Activated CD4-positive, alpha-beta T cell treated with anti-CD3 and anti-CD28 coated beads, Interleukin-2, Interleukin-4, amounts not matched to agents 100 ng/mL and 50 ng/mL, durations not matched to agents 16 hours and 8 hours (primary cell): ENCODE measurements around the gene DENND2D.

Experiments
- DNase-seq: peaks from one replicate; pipeline ENCODE4 v3.0.0-alpha.2; 2020; ENCODE audit warnings: low spot score

DENND2D gene

GRCh38 chr1:111175349-111175748 lies 25.1 kb downstream of the DENND2D start:
- no peak for DNase-seq

- DNase-seq: no peak
Observed at GRCh38 chr1:111174070-111174469, 26.4 kb downstream of the DENND2D start.

- DNase-seq: no peak
Observed at GRCh38 chr1:111172463-111172862, 28.0 kb downstream of the DENND2D start.

DNA sequence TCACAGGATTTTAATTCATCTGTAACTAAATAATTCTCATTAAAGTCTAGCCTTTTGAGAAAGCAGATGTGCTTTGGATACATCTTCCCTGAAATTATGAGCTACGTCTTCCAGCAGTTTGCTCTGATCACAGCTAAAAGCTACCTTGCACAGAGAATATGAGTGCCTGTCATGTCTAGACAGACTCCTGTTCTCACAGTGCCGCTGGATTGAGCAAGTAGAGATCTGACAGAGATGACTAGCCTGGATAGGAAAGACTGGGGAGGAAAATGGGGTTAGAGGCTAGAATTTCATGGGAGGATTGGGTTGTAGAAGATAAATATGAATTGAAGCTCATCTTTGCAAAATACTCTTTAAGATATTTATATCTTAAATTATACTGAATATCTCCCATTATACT lies 36.3 kb downstream of the DENND2D start:
- no peak for DNase-seq

GRCh38 chr1:111163363-111163762 lies 37.1 kb downstream of the DENND2D start:
- DNase-seq: no peak

GRCh38 chr1:111162488-111162880 lies 38.0 kb downstream of the DENND2D start:
- DNase-seq: no peak

GRCh38 chr1:111161843-111162487 lies 38.5 kb downstream of the DENND2D start:
- no peak for DNase-seq

- DNase-seq: no peak
Observed at GRCh38 chr1:111157431-111157830, 43.0 kb downstream of the DENND2D start.

DNA sequence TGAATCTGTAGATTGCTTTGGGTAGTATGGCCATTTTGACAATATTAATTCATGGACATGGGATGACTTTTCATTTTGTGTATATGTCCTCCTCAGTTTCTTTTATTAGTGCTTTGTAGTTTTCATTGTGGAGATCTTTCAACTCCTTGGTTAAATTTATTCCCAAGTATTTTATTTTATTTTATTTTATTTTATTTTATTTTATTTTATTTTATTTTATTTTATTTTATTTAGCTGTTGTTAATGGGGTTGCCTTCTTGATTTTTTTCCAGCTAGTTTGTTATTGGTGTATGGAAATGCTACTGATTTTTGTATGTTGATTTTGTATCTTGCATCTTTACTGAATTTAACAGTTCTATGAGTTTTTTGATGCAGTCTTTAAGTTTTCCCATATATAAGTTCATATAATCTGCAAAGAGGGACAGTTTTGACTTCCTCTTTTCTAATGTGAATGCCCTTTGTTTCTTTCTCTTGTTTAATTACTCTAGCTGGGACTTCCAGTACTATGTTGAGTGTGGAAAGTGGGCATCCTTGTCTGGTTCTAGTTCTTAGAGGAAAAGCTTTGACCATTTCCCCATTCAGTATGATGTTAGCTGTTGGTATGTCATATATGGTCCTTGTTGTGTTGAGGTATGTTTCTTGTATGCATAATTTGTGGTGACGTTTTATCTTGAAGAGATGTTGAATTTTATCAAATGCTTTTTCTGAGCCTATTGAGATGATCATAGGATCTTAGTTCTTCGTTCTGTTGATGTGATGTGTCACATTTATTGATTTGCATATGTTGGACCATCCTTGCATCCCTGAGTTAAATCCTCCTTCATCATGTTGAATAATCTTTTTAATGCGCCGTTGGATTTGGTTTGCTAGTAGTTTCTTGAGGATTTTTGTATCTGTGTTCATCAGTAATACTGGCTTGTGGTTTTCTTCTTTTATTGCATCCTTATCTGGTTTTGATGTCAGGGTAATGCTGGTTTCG lies 46.1 kb downstream of the DENND2D start:
- no peak for DNase-seq

GRCh38 chr1:111151838-111152237 lies 48.6 kb downstream of the DENND2D start:
- DNase-seq: no peak

GRCh38 chr1:111148376-111148881 lies 52.0 kb downstream of the DENND2D start:
- no peak for DNase-seq

GRCh38 chr1:111147948-111148347 lies 52.5 kb downstream of the DENND2D start:
- no peak for DNase-seq

GRCh38 chr1:111145963-111146768 lies 54.3 kb downstream of the DENND2D start:
- peak; percentile 8 for DNase-seq

GRCh38 chr1:111145542-111145941 lies 54.9 kb downstream of the DENND2D start:
- no peak for DNase-seq

- DNase-seq: no peak
Observed at GRCh38 chr1:111142356-111142975, 58.0 kb downstream of the DENND2D start.

GRCh38 chr1:111141245-111142220 lies 58.9 kb downstream of the DENND2D start:
- no peak for DNase-seq

DNA sequence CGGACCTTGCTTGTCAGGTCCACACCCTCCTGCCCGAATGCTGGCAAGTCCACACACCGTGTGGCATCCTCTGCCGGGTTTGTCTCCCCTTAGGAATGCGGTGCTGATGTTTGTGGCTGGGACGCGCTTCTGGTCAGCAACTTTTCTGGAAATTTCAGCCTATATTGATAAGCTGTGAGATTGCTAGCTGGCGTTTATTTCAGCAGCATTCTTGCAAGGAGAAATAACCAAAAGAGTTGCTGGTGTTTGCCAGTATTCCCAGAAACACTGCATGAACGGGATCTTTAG lies 59.8 kb downstream of the DENND2D start:
- peak; percentile 6 for DNase-seq

DNA sequence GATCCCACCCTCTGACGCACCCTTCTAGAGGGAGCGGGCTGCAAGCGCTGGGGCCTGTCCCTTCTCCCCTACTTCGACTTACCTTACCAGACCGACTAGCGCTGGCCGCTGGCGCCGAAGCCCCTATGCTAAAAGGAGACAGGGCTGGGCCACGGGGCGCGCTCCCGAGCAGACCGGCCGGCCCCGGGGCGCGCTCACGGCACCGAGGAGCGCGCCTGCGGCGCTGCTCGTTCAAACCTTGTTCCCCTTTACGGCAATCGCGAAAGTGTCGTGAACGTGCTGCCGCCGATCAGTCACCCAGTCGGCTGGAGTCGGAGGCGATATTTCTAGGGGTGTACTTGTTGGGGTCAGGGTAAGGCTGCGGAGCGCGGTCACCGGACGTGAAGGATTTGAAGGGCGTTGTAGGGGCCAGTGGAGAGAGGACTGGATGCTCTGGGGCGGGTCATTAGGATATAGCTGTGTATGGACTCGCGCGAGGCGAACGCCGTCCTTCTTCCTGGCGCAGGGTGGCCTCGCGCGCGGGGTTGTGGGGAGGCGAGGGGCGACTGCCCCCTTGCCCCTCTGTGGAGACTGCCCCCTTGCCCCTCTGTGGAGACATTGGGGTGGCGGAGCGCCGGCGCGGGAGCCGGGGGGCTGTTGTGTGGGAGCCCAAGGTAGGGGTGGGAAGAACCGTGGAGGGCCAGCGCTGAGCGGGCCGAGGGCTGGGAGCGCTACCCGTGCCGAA lies 60.3 kb downstream of the DENND2D start, which contains the start of the genes CEPT1 and DRAM2:
CEPT1 (plus strand) TSS at position 268 of the 724 bp plus-strand sequence. CDS start 7,492 bp downstream, outside the sequence.
DRAM2 (minus strand) TSS at position 138 of the 724 bp plus-strand sequence. CDS start 8,539 bp downstream, outside the sequence.
- DNase-seq: peak; percentile 96

DNA sequence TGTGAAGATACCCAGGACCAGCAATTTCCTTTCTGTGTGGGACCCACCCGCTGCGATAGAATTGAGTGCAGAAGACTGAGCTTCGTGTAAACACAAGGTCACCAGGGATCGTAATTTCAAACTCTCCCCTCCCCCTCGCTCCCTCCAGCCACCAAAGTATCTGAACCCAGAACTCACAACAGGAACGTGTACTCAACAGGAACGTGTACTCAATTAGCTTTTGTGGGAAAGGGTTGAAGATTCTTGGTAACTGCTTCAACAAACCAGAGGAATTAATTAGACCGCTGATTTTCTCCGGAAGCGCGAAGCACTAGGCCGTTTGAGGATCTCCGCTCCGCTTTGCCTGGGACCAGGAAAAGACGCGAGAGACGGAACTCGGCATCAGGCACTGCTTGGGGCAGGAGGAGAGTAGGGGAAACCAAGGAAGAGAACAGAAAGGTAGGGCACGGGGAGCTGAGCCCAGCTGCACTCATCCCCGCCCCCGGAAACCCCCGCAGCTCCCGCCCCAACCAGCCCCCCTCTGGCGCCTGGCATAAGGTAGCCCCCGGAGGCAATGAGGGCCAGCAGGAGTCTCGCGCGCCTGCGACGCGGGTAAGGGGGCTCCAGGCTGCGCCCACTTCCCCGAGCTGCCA lies 61.0 kb downstream of the DENND2D start:
- peak; percentile 37 for DNase-seq
